Chondrocyte (in vitro differentiated cells): ENCODE data around the gene ABLIM2. TPM values are rescaled to one million over a fixed set of nuclear protein-coding genes. Genes with fewer than 3 reads are reported as not detected.

ENCODE experiments used
- DNase-seq: peaks from one replicate; pipeline ENCODE4 v3.0.0; 2021; ENCODE audit warnings: mixed read lengths, low spot score
- H3K27ac Mint-ChIP-seq: one replicate; pipeline ENCODE4 v1.8.0; 2021; ENCODE audit warnings: mild to moderate bottlenecking, moderate library complexity, mixed read lengths; ENCODE audit not compliant: unreplicated experiment
- H3K27me3 Mint-ChIP-seq: 2 replicates; pipeline ENCODE4 v1.8.0; 2021; ENCODE audit warnings: low read depth, mixed read lengths
- H3K36me3 Mint-ChIP-seq: 2 replicates; pipeline ENCODE4 v1.8.0; 2021; ENCODE audit warnings: low read depth, mixed read lengths
- H3K4me1 Mint-ChIP-seq: 2 replicates; pipeline ENCODE4 v1.8.0; 2021; ENCODE audit warnings: low read depth, mild to moderate bottlenecking, mixed read lengths
- H3K4me3 Mint-ChIP-seq: one replicate; pipeline ENCODE4 v1.8.0; 2021; ENCODE audit warnings: mild to moderate bottlenecking, moderate library complexity, mixed read lengths; ENCODE audit not compliant: unreplicated experiment
- H3K9me3 Mint-ChIP-seq: 2 replicates; pipeline ENCODE4 v1.8.0; 2021; ENCODE audit warnings: low read depth, mixed read lengths
- CTCF ChIP-seq: fragments of 200-600 bp; sonication (generic); IDR thresholded peaks from 2 replicates; pipeline ENCODE4 v1.5.0; 2021; ENCODE audit warnings: antibody characterized with exemption, mild to moderate bottlenecking, moderate library complexity
- total RNA-seq: library from RNA; stranded (reverse); gene quantifications from 3 replicates; pipeline ENCODE4 v1.2.1, GENCODE V29; 2021

The ABLIM2 gene
- total RNA-seq, 1 donor from 2014 or later = 0.47 TPM

GRCh38 chr4:8176547-8177399 is 18.2 kb upstream of the ABLIM2 start:
- Mint-ChIP-seq H3K4me1 (peaks cover 17% of the 10 kb centered on the region), H3K4me3 (no peak overlapping the region), H3K27me3 (peaks cover 11% of the 10 kb centered on the region), H3K9me3 (no peaks in the 10 kb centered on the region), H3K36me3 (no peaks in the 10 kb centered on the region), H3K27ac (no peak overlapping the region)
- no peak for DNase-seq
- peak; percentile 84 for TF ChIP-seq CTCF

- Mint-ChIP-seq H3K36me3 (no peaks in the 10 kb centered on the region), H3K9me3 (no peaks in the 10 kb centered on the region), H3K4me1 (peaks cover 17% of the 10 kb centered on the region), H3K27me3 (peaks cover 14% of the 10 kb centered on the region), H3K4me3 (no peak overlapping the region), H3K27ac (no peak overlapping the region)
- DNase-seq = no peak
- TF ChIP-seq CTCF = no peak
These were observed 17.1 kb upstream of the ABLIM2 start for GRCh38 chr4:8175686-8176085.

GRCh38 chr4:8174970-8175369 is 16.4 kb upstream of the ABLIM2 start:
- DNase-seq = no peak
- Mint-ChIP-seq H3K9me3 (no peaks in the 10 kb centered on the region), H3K4me1 (peaks cover 17% of the 10 kb centered on the region), H3K27ac (no peak overlapping the region), H3K4me3 (no peak overlapping the region), H3K36me3 (no peaks in the 10 kb centered on the region), H3K27me3 (peaks cover 14% of the 10 kb centered on the region)
- TF ChIP-seq CTCF = no peak

- no peak for TF ChIP-seq CTCF
- Mint-ChIP-seq H3K4me1 (peaks cover 17% of the 10 kb centered on the region), H3K9me3 (no peaks in the 10 kb centered on the region), H3K4me3 (no peak overlapping the region), H3K36me3 (no peaks in the 10 kb centered on the region), H3K27ac (no peak overlapping the region), H3K27me3 (peaks cover 14% of the 10 kb centered on the region)
- no peak for DNase-seq
These were observed 15.1 kb upstream of the ABLIM2 start for GRCh38 chr4:8173492-8174242.
